ENCODE results near the gene VCY1B. TPM values are rescaled to one million over a fixed set of nuclear protein-coding genes. Genes with fewer than 3 reads are reported as not detected.
"Not testable (repeated sequence)": the region's sequence is repeated elsewhere in the genome, so short reads cannot be mapped to it uniquely, and the experiment has no call there.

VCY1B gene
- total RNA-seq, result not detected

GRCh38 chrY:14055927-14056326 lies at the start of gene VCY1B:
TSS of gene VCY1B (plus strand) at chrY:14056227. CDS start at chrY:14056290, 63 bp downstream.
- in situ Hi-C loops (cut with MboI; ENCODE audit: low pct_ligation_motif_present in 1 of 4, low pct_unique_long_range_greater_than_20kb in 1 of 4, low sequenced_read_pairs in 3 of 4); H3K4me1 ChIP-seq; intact Hi-C loops (cut with DNase I; ENCODE audit: low total_unique reads); H3K36me3 ChIP-seq; DNase-seq; H3K4me3 ChIP-seq; H3K27ac ChIP-seq; H3K9me3 ChIP-seq; H3K27me3 ChIP-seq: not testable (repeated sequence)
- WGBS, 2 donors (ENCODE audit: low coverage in 1 of 2), result no CpG with 5 or more reads among the region's 19 CpGs

DNA sequence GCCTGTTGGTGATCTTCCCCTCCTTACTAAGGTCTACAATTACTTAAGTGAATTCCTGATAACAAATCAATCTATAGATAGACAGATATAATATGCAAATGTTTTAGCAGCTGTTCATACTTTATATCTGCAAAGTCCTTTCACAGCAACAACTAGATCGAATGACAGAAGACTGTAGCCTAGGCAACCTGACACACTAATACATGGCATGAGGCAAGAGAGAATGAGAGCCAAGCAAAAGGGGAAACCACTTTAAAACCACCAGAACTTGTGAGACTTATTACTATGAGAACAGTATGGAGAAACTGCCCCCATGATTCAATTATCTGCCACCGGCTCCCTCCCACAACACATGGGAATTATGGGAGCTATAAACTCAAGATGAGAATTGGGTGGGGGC lies 44.1 kb upstream of the VCY1B start:
- H3K4me1 ChIP-seq; H3K9me3 ChIP-seq; intact Hi-C loops (cut with DNase I; ENCODE audit: low total_unique reads); H3K36me3 ChIP-seq; H3K4me3 ChIP-seq; H3K27ac ChIP-seq; H3K27me3 ChIP-seq; in situ Hi-C loops (cut with MboI; ENCODE audit: low pct_ligation_motif_present in 1 of 4, low pct_unique_long_range_greater_than_20kb in 1 of 4, low sequenced_read_pairs in 3 of 4); DNase-seq: not testable (repeated sequence)
- no CpG with 5 or more reads among the region's 2 CpGs for WGBS, 2 donors (ENCODE audit: low coverage in 1 of 2)

DNA sequence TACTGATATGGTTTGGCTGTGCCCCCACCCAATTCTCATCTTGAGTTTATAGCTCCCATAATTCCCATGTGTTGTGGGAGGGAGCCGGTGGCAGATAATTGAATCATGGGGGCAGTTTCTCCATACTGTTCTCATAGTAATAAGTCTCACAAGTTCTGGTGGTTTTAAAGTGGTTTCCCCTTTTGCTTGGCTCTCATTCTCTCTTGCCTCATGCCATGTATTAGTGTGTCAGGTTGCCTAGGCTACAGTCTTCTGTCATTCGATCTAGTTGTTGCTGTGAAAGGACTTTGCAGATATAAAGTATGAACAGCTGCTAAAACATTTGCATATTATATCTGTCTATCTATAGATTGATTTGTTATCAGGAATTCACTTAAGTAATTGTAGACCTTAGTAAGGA lies 25.6 kb upstream of the VCY1B start:
- intact Hi-C loops (cut with DNase I; ENCODE audit: low total_unique reads); in situ Hi-C loops (cut with MboI; ENCODE audit: low pct_ligation_motif_present in 1 of 4, low pct_unique_long_range_greater_than_20kb in 1 of 4, low sequenced_read_pairs in 3 of 4); H3K27me3 ChIP-seq; H3K4me3 ChIP-seq; H3K9me3 ChIP-seq; DNase-seq; H3K4me1 ChIP-seq; H3K27ac ChIP-seq; H3K36me3 ChIP-seq: not testable (repeated sequence)
- WGBS, 2 donors (ENCODE audit: low coverage in 1 of 2), result no CpG with 5 or more reads among the region's 2 CpGs

DNA sequence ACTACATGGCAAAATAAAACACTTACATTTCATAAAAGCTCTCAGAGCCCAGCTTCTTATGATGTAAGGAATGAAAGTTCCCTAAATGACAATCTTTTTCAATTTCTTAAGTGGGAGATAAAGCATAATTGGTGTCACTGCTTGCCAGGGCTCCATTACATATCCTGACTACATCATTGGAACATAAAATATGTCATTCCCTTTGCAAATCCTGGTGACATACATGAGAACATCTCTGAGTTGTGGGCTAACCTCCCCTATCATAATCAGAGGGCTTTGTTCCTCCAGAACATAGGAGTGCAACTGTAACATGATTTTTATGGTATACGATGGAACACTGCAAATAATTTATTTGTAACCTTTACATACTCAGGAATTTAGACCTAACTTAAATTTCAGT lies 29.9 kb downstream of the VCY1B start:
- H3K27me3 ChIP-seq, result no peaks in the 10 kb centered on the region
- no peaks in the 10 kb centered on the region for H3K9me3 ChIP-seq
- no peak overlapping the region for H3K27ac ChIP-seq
- no CpG with 5 or more reads among the region's 1 CpG for WGBS, 2 donors (ENCODE audit: low coverage in 1 of 2)
- in situ Hi-C loops (cut with MboI; ENCODE audit: low pct_ligation_motif_present in 1 of 4, low pct_unique_long_range_greater_than_20kb in 1 of 4, low sequenced_read_pairs in 3 of 4) (no loop called here), intact Hi-C loops (cut with DNase I; ENCODE audit: low total_unique reads) (no loop called here)
- no peak overlapping the region for H3K4me3 ChIP-seq
- no peak for DNase-seq
- H3K36me3 ChIP-seq, result no peaks in the 10 kb centered on the region
- TF ChIP-seq EP300 (IDR thresholded peaks at IDR 0.05; ENCODE audit: low read depth) (no peak), POLR2AphosphoS5 (IDR thresholded peaks at IDR 0.05) (no peak), CTCF (IDR thresholded peaks at IDR 0.05) (no peak)
- no peaks in the 10 kb centered on the region for H3K4me1 ChIP-seq

Other genes starting within 250 kb of the VCY1B start
- gene VCY, start 69.8 kb upstream of the VCY1B start, total RNA-seq, result not detected

Data from transverse colon (tissue), 4 donors.